Activated naive CD8-positive, alpha-beta T cell (primary cell): ENCODE data around the gene SQSTM1.

Experiments used
- H3K27ac Mint-ChIP-seq: one replicate; pipeline ENCODE4 v1.8.0; 2021; ENCODE audit warnings: mixed read lengths
- H3K27me3 Mint-ChIP-seq: one replicate; pipeline ENCODE4 v1.8.0; 2021; ENCODE audit warnings: mixed read lengths
- H3K36me3 Mint-ChIP-seq: one replicate; pipeline ENCODE4 v1.8.0; 2021; ENCODE audit warnings: mixed read lengths
- H3K4me1 Mint-ChIP-seq: one replicate; pipeline ENCODE4 v1.8.0; 2021; ENCODE audit warnings: low read depth, mixed read lengths
- H3K4me3 Mint-ChIP-seq: one replicate; pipeline ENCODE4 v1.8.0; 2021; ENCODE audit warnings: mild to moderate bottlenecking, mixed read lengths
- H3K9me3 Mint-ChIP-seq: one replicate; pipeline ENCODE4 v1.8.0; 2021; ENCODE audit warnings: low read depth, mixed read lengths

Gene SQSTM1

DNA sequence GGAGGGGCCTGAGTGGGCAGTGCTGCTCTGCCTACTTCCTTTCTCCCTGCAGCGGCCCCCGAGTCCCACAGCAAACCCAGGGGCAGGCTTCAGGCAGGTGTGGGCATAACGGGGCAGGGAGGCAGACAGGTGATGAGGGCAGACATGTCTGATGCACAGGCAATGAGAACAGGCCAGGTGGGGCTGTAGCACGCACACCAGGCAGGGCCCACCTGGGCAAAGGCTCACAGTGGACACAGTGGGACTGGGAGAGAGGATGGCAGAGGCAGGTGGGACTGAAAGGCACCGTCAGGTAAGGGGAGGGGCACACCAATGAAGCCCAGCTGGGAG, 21.1 kb upstream of the SQSTM1 start:
- H3K4me1 Mint-ChIP-seq, result peaks cover 34% of the 10 kb centered on the region
- no peaks in the 10 kb centered on the region for H3K9me3 Mint-ChIP-seq
- peaks cover 4% of the 10 kb centered on the region for H3K36me3 Mint-ChIP-seq
- no peak overlapping the region for H3K27ac Mint-ChIP-seq
- H3K4me3 Mint-ChIP-seq, result no peak overlapping the region
- H3K27me3 Mint-ChIP-seq, result no peaks in the 10 kb centered on the region

DNA sequence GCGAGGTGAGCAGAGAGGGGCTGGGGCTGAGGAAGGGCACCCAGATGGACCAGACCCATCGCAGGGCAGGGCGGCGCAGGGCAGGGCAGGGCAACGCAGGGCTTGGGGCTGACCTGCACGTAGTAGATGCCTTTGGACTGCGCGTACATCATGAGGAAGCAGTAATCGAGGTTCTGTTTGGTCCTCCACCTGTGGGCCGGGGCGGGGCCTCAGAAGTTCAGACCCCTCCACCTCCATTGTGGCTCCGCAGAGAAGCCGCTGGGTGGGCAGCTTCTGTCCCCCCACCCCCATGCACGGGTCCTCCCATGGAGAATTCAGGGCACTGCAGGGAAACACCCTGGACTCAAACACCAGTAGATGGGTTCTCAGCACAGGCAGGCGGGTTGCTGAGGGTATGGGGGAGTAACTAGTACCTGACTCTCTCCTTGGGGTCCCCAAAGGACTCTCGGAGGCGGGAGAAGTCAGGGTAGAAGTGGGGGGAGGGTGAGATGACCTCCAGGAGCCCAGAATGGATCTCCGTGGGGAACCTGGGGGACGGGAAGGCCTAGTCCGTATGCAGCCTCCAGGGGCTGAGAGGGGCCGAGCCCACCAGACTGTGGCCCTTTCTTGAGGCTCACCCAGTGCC, 20.5 kb upstream of the SQSTM1 start:
- Mint-ChIP-seq H3K36me3 (peaks cover 4% of the 10 kb centered on the region), H3K4me1 (peaks cover 34% of the 10 kb centered on the region), H3K27ac (no peak overlapping the region), H3K4me3 (no peak overlapping the region), H3K9me3 (no peaks in the 10 kb centered on the region), H3K27me3 (no peaks in the 10 kb centered on the region)

GRCh38 chr5:179800696-179801201, 20.0 kb upstream of the SQSTM1 start:
- Mint-ChIP-seq H3K4me3 (no peak overlapping the region), H3K4me1 (peaks cover 36% of the 10 kb centered on the region), H3K27me3 (no peaks in the 10 kb centered on the region)

GRCh38 chr5:179801304-179802206, 19.1 kb upstream of the SQSTM1 start:
- Mint-ChIP-seq H3K4me3 (peak overlapping the region; percentile 38), H3K27me3 (no peaks in the 10 kb centered on the region), H3K4me1 (peaks cover 36% of the 10 kb centered on the region), H3K27ac (no peak overlapping the region), H3K36me3 (peaks cover 4% of the 10 kb centered on the region), H3K9me3 (no peaks in the 10 kb centered on the region)

More at GRCh38 chr5:179800696-179801201, 20.0 kb upstream of the SQSTM1 start:
- Mint-ChIP-seq H3K9me3 (no peaks in the 10 kb centered on the region), H3K36me3 (peaks cover 4% of the 10 kb centered on the region), H3K27ac (no peak overlapping the region)

DNA sequence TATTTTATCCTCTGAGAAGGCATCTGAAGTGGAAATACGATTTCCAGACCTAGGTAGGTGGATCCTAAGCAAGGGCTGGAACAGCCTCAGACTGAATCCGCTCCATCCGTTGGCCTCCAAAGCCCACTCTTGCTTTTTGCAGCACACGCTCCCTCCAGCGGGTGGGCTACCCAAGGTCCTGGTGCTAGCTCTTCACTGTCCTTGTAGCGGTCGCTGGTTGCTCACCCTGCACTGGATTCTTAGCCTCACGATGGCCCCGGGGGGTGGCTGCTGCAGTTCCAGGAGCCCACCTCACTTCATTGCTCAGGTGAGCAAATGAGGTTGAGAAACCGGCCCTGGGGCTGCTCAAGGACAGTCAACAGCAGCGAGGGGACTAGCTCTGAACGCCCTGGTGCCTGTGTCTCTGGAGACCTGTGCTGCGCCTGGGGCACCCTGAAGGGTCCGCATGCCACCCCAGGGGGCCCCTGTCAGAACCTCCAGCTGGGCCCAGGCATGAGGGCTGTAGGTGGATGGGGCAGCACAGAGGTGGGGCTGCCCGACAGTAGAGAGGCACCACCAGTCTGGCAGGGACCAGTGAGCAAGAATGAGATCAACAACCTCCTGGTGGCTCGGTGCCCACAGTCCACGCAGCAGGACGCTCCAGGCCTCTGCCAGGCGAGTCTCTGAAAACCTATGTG, 18.4 kb upstream of the SQSTM1 start:
- Mint-ChIP-seq H3K4me3 (no peak overlapping the region), H3K27me3 (no peaks in the 10 kb centered on the region), H3K4me1 (peaks cover 31% of the 10 kb centered on the region), H3K27ac (no peak overlapping the region), H3K36me3 (peaks cover 4% of the 10 kb centered on the region), H3K9me3 (no peaks in the 10 kb centered on the region)

- Mint-ChIP-seq H3K27me3 (no peaks in the 10 kb centered on the region), H3K36me3 (peaks cover 4% of the 10 kb centered on the region), H3K9me3 (no peaks in the 10 kb centered on the region), H3K4me1 (peaks cover 31% of the 10 kb centered on the region), H3K4me3 (peak overlapping the region; percentile 27), H3K27ac (no peak overlapping the region)
Observed at GRCh38 chr5:179802950-179803562, 17.6 kb upstream of the SQSTM1 start.

GRCh38 chr5:179803651-179804554, 16.8 kb upstream of the SQSTM1 start:
- peaks cover 33% of the 10 kb centered on the region for H3K4me1 Mint-ChIP-seq
- H3K9me3 Mint-ChIP-seq, result no peaks in the 10 kb centered on the region
- H3K27ac Mint-ChIP-seq, result peak overlapping the region; percentile 75
- H3K4me3 Mint-ChIP-seq, result peak overlapping the region; percentile 84
- H3K36me3 Mint-ChIP-seq, result peaks cover 4% of the 10 kb centered on the region
- H3K27me3 Mint-ChIP-seq, result no peaks in the 10 kb centered on the region

- Mint-ChIP-seq H3K4me1 (peaks cover 33% of the 10 kb centered on the region), H3K9me3 (no peaks in the 10 kb centered on the region), H3K27ac (no peak overlapping the region), H3K27me3 (no peaks in the 10 kb centered on the region), H3K36me3 (peaks cover 4% of the 10 kb centered on the region), H3K4me3 (peak overlapping the region; percentile 84)
Observed at GRCh38 chr5:179804555-179804947, 16.2 kb upstream of the SQSTM1 start.

- H3K27me3 Mint-ChIP-seq, result no peaks in the 10 kb centered on the region
- H3K36me3 Mint-ChIP-seq, result peaks cover 2% of the 10 kb centered on the region
- H3K27ac Mint-ChIP-seq, result peak overlapping the region; percentile 46
- peak overlapping the region; percentile 84 for H3K4me3 Mint-ChIP-seq
- peaks cover 33% of the 10 kb centered on the region for H3K4me1 Mint-ChIP-seq
- no peaks in the 10 kb centered on the region for H3K9me3 Mint-ChIP-seq
Observed at GRCh38 chr5:179805070-179805528, 15.6 kb upstream of the SQSTM1 start.

DNA sequence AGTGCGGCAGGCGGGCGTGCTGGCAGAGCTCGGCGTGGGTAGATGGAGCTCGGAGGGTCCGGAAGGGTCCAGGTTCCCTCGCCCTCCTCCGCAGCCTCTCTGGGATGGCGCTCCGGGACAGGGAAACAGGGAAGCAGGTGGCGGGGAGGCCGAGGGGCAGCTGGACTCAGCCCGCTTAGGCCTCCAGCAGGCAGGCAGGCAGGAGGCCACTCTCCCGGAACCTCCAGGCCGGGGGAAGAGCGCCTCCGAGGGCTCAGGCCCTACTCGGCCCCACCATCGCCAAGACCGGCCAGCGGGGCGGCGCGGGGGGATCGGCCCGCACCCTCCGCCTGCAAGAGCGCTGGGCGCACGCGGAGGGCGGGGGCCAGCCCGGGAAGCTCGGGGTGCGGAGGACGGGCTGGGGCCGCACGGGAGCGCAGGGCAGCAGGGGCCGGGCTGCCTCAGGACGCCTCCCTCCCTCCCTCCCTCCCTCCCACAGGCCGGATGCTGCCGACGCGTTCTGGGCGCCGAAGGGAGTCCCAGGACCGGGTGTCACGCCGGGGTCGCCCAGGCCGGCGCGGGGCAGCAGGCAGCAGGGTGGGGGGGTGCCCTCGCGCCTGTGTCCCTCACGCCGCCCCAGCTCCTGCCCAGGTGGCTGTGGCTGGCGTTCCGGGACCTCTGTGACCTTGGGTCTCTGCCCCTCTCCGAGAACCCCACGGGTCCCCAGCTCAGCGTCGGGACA, 15.0 kb upstream of the SQSTM1 start:
- Mint-ChIP-seq H3K36me3 (peaks cover 2% of the 10 kb centered on the region), H3K4me1 (peaks cover 35% of the 10 kb centered on the region), H3K27me3 (no peaks in the 10 kb centered on the region), H3K9me3 (no peaks in the 10 kb centered on the region), H3K27ac (no peak overlapping the region), H3K4me3 (peak overlapping the region; percentile 84)

DNA sequence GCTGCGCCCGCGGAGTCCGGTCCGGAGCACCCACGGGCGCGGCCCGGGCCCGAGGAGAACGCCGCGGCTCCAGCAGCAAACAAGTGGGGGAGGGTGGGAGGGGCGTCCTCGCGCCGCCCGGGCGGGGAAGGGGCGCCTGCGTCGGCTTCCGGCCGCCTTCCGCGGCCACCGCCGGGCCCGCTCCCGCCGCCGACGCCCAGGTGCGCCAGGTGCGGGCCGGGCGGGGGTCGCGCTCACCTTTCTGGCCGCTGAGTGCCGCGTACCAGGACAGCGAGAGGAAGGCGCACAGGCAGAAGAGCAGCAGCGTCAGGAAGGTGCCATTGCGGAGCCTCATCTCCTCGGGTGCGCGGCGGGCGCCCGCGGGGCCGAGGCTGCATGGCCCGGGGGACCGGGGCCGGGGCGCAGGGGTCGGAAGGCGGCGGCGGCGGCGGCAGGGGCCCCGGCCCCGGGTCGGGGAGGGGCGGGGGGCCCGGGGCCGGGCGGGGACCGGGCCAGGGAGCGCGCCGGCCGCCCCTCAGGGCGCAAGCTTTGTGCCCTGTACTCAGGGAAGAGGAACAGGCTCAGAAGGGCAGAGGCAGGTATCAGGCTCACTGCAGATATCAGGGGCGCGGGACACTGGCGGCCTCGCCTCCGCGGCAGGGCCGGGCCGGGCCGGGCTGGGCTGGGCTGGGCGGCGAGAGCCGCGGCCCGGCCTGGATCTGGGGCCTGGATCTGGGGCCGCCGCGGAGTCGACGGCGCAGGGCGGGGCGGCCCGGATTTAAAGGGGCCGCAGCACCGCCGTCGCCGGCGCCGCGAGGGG, 14.3 kb upstream of the SQSTM1 start, which contains the start of gene MGAT4B:
Gene MGAT4B, minus strand, starts transcription at position 617 of the 799 bp plus-strand sequence. Its CDS starts 283 bp downstream, at position 334.
- peaks cover 35% of the 10 kb centered on the region for H3K4me1 Mint-ChIP-seq
- H3K4me3 Mint-ChIP-seq, result peak within 1 kb of the TSS; percentile 78
- H3K27ac Mint-ChIP-seq, result peak within 1 kb of the TSS; percentile 80
- H3K36me3 Mint-ChIP-seq, result peaks cover 2% of the 10 kb centered on the region
- H3K9me3 Mint-ChIP-seq, result no peaks in the 10 kb centered on the region
- H3K27me3 Mint-ChIP-seq, result no peaks in the 10 kb centered on the region

- H3K4me3 Mint-ChIP-seq, result no peak overlapping the region
- H3K27ac Mint-ChIP-seq, result no peak overlapping the region
- H3K4me1 Mint-ChIP-seq, result peaks cover 7% of the 10 kb centered on the region
- no peaks in the 10 kb centered on the region for H3K9me3 Mint-ChIP-seq
- peaks cover 5% of the 10 kb centered on the region for H3K36me3 Mint-ChIP-seq
- no peaks in the 10 kb centered on the region for H3K27me3 Mint-ChIP-seq
Observed at GRCh38 chr5:179812135-179812825, 8.4 kb upstream of the SQSTM1 start.
